ENCODE results near the gene SERP2. TPM values are rescaled to one million over a fixed set of nuclear protein-coding genes. Genes with fewer than 3 reads are reported as not detected.

Gene SERP2
- total and polyA plus RNA-seq, 2 of the 13 experiments (the other 11 are each of a cell fraction or from before 2014, with no cell fraction given) = not detected

DNA sequence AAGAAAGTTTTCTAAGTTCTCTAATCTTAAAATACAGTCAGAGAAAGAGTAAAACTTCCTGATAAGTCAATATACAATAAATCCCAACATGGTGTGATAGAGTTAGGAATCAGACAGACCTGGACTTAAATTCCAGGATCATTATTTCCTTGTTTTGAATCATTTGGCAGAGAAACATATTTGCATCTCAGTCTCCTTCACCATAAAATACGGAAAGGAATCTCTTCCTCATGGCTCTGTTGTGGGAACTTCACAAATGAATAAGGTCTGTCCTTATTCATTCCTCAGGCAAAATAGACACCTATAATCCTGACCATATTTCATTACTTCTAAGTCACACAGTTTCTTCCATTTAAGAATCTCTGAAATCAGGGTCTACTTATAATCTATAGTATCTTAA, 19.3 kb upstream of the SERP2 start (continued):
- TF ChIP-seq, protein P1, sequence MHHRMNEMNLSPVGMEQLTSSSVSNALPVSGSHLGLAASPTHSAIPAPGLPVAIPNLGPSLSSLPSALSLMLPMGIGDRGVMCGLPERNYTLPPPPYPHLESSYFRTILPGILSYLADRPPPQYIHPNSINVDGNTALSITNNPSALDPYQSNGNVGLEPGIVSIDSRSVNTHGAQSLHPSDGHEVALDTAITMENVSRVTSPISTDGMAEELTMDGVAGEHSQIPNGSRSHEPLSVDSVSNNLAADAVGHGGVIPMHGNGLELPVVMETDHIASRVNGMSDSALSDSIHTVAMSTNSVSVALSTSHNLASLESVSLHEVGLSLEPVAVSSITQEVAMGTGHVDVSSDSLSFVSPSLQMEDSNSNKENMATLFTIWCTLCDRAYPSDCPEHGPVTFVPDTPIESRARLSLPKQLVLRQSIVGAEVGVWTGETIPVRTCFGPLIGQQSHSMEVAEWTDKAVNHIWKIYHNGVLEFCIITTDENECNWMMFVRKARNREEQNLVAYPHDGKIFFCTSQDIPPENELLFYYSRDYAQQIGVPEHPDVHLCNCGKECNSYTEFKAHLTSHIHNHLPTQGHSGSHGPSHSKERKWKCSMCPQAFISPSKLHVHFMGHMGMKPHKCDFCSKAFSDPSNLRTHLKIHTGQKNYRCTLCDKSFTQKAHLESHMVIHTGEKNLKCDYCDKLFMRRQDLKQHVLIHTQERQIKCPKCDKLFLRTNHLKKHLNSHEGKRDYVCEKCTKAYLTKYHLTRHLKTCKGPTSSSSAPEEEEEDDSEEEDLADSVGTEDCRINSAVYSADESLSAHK (CRISPR knock-in tag; IDR thresholded peaks at IDR 0.05; ENCODE audit: borderline replicate concordance) = no peak
- TF ChIP-seq MAFF (IDR thresholded peaks at IDR 0.05; ENCODE audit: low read depth, low read length) (no peak), ZNF619 (CRISPR knock-in tag; IDR thresholded peaks at IDR 0.05) (no peak), RBFOX2 (IDR thresholded peaks at IDR 0.05; ENCODE audit: low read depth, low read length) (no peak)
- TF ChIP-seq, protein P2, sequence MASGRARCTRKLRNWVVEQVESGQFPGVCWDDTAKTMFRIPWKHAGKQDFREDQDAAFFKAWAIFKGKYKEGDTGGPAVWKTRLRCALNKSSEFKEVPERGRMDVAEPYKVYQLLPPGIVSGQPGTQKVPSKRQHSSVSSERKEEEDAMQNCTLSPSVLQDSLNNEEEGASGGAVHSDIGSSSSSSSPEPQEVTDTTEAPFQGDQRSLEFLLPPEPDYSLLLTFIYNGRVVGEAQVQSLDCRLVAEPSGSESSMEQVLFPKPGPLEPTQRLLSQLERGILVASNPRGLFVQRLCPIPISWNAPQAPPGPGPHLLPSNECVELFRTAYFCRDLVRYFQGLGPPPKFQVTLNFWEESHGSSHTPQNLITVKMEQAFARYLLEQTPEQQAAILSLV (CRISPR knock-in tag; IDR thresholded peaks at IDR 0.05; ENCODE audit: borderline replicate concordance) = no peak

DNA sequence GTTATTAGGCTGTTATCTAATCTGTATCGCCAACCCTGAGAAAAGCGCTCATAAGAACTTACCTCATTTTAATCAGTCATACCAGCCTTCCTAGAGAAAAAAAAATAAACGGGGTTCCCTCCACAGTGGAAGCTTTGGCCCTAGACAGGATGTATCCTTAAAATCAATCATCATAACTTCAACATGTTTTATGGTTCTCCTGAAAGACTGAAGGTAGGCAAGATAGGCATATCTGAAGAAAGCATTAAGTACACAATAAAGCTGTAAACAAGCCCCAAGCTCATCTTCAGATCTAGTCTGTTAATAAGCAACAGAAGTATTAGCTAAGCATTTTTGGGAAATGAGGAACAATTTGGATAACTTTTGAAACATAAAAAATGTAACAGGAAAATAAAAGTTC, 18.7 kb upstream of the SERP2 start:
- Histone ChIP-seq H4K20me1 (ENCODE audit: insufficient read depth, low read length) (no peaks in the 10 kb centered on the region), H3K4me2 (ENCODE audit: low read depth, low read length) (no peak overlapping the region), H3K9ac (ENCODE audit: insufficient read depth, low read depth, low read length) (no peak overlapping the region), H2AFZ (ENCODE audit: low read length) (no peak overlapping the region), H3K4me3 (replicated peaks in 1 of 3; ENCODE audit: insufficient read depth in 1 of 3, low read depth in 2 of 3, low read length in 3 of 3) (no peak overlapping the region), H3K9me3 (ENCODE audit: low read length) (no peaks in the 10 kb centered on the region), H3K4me1 (ENCODE audit: insufficient read depth, low read length) (peaks cover 6% of the 10 kb centered on the region; the same call in 1 of the 2 replicates), H3K36me3 (replicated peaks in 1 of 2; ENCODE audit: control insufficient read depth in 1 of 2, insufficient read depth in 2 of 2, low read length in 2 of 2) (no peaks in the 10 kb centered on the region), H3K27me3 (ENCODE audit: control insufficient read depth in 1 of 2, insufficient read depth in 2 of 2, low read length in 2 of 2) (no peaks in the 10 kb centered on the region), H3K79me2 (ENCODE audit: insufficient read depth, low read length) (no peaks in the 10 kb centered on the region), H3K27ac (ENCODE audit: extremely low read length, insufficient read depth, low read length) (no peak overlapping the region)
- ChIA-PET CTCF (ENCODE audit: low intra/inter-chr PET ratio, low total read pairs) (no interaction called here), POLR2A (no interaction called here)
- intact Hi-C loops (cut with micrococcal nuclease; ENCODE audit: unreplicated experiment) = no loop called here
- TF ChIP-seq NFE2 (CRISPR knock-in tag; IDR thresholded peaks at IDR 0.05) (no peak), MTF2 (CRISPR knock-in tag; IDR thresholded peaks at IDR 0.05; ENCODE audit: borderline replicate concordance) (no peak), ZSCAN29 (CRISPR knock-in tag; conservative IDR thresholded peaks at IDR 0.05) (no peak), HNRNPH1 (optimal IDR thresholded peaks at IDR 0.05; ENCODE audit: low read depth, low read length) (no peak), HNRNPL (IDR thresholded peaks at IDR 0.05; ENCODE audit: low read depth, low read length) (no peak), ZBTB38 (CRISPR knock-in tag; IDR thresholded peaks at IDR 0.05) (no peak), ZNF589 (CRISPR knock-in tag; conservative IDR thresholded peaks at IDR 0.05) (no peak)
- FAIRE-seq (no peak), ATAC-seq (no peak), DNase-seq (ENCODE audit: low spot score) (no peak)
- WGBS (ENCODE audit: low lambda C conversion rate) = 62% methylated on average over 3 of the region's 3 CpGs
- no TSS peak for BruUV-seq (replicated peaks)
- in situ Hi-C loops (cut with HindIII; ENCODE audit: extremely low pct_ligation_motif_present, low pct_unique_long_range_greater_than_20kb) = no loop called here

Data from HepG2 (cell line).